Lower leg skin (tissue), 4 donors: ENCODE results near the gene SERPINE2. TPM values are rescaled to one million over a fixed set of nuclear protein-coding genes. Genes with fewer than 3 reads are reported as not detected.
A peak's percentile ranks its signal among the peaks of the same experiment; 100 is the strongest.

Experiments used
- DNase-seq, 2 donors: peaks; one replicate each; pipeline ENCODE4 v3.0.0-alpha.2; 2019; ENCODE audit warnings: low spot score in 2 of 2
- H3K4me3 ChIP-seq: fragments of 200-600 bp; sonication (generic); 2 replicates; pipeline ENCODE4 v1.5.1; 2017; ENCODE audit warnings: mild to moderate bottlenecking, low read depth; ENCODE audit not compliant: poor library complexity, severe bottlenecking
- CTCF ChIP-seq, 3 donors: fragments of 450-650 bp; IDR thresholded peaks; one replicate each; pipeline ENCODE4 v1.5.1; 2016; ENCODE audit warnings: antibody characterized with exemption in 3 of 3, mild to moderate bottlenecking in 3 of 3, moderate library complexity in 2 of 3
- POLR2A ChIP-seq, 2 donors: fragments of 450-650 bp; IDR thresholded peaks; one replicate each; pipeline ENCODE4 v1.6.1; 2016 to 2017; ENCODE audit warnings: antibody characterized with exemption in 2 of 2, mild to moderate bottlenecking in 1 of 2, moderate library complexity in 1 of 2
- WGBS, 2 donors: methylation state at CpG; one replicate each; pipeline ENCODE4 v1.1.5; 2018; 5-methylcytosine and 5-hydroxymethylcytosine counted together
- intact Hi-C: fragments of 100-400 bp; cut with DNase I; formaldehyde crosslinking; loops from one replicate; pipeline ENCODE4 v1.15.0; 2023; ENCODE audit warnings: low total_unique reads
- total RNA-seq, 4 donors: library from RNA; depleted of rRNA; stranded (reverse); fragments of >200 nt; gene quantifications; one replicate each; pipeline ENCODE4 v1.1.0, GENCODE V29; 2016

The SERPINE2 gene
- total RNA-seq: 10 to 100 TPM in 1 of 4 donors, 1 to 10 TPM in 3; 1.8 to 11.5 (median 4.7) TPM

DNA sequence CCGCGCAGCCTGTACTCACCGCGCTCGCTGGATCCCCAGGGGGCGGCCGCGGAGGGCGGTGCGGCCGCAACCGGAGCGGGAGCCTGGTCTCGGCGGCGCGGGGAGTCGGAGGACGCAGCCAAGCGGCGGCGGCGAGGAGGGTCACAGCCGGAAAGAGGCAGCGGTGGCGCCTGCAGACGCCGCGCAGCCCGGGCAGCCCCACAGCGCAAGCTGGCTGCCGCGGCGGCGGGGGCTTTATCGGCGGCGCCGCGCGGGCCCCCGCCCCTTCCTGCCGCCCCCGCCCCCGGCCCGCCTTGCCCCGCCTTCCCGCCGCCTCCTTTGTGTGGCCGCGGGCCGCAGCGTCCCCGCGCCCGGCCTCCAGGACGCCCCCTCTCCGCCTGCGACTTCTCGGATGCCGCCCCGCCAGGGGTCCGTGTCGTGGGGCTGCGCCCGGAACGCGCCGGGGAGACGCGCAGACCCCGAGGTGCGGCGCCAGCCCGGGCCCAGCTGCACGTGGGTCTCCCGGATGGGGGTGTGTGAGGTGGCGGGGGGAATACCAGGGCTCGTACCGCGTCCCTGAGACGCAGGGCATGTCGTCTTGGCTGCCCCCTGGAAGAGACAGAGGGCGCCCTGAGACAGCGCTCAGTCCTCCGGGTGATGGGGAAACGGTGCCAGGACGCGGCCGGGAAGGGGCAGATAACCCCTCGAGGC lies at the start of gene SERPINE2:
SERPINE2 (minus strand) TSS at position 207 of the 690 bp plus-strand sequence. CDS start 37,386 bp downstream, outside the sequence.
- TF ChIP-seq CTCF (IDR thresholded peaks at IDR 0.05) (no peak), POLR2A (IDR thresholded peaks at IDR 0.05) (no peak)
- DNase-seq: peak; percentile 28 to 92
- H3K4me3 ChIP-seq: peak within 1 kb of the TSS; percentile 39
- intact Hi-C loops: no loop called here
- WGBS, 2 donors: 1 to 2% methylated on average over 12 to 27 of the region's 91 CpGs

GRCh38 chr2:224086226-224086914 lies 47.3 kb upstream of the SERPINE2 start:
- WGBS, 2 donors: 42 to 47% methylated on average over 3 of the region's 3 CpGs
- peak; percentile 29 to 59 for DNase-seq
- no peak overlapping the region for H3K4me3 ChIP-seq
- intact Hi-C loops: no loop called here
- TF ChIP-seq CTCF (IDR thresholded peaks at IDR 0.05) (no peak), POLR2A (IDR thresholded peaks at IDR 0.05) (no peak)

DNA sequence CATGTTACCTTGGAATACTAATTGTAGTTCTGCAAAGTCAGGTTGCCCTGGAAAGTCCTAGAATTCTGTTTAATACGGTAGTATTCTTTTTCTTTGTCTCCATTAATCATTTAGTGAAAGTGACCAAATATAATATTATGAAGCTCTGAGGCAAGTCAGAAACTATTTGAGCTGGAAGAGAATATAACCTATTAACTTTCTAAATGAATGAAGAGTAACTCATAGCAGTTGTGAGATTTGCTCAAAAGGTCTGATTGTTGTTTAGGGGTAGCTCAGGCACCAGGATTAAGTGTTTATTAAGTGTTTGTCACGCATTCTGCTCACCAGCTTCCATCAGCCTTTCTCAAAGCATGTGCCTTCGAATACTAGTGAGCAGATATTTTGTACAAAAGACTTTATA lies 46.7 kb upstream of the SERPINE2 start:
- no peak overlapping the region for H3K4me3 ChIP-seq
- intact Hi-C loops: no loop called here
- DNase-seq: peak in 1 of 2 donors; percentile 6
- WGBS, 2 donors: 72 to 80% methylated on average over 3 of the region's 3 CpGs
- TF ChIP-seq POLR2A (IDR thresholded peaks at IDR 0.05): no peak
- no peak for TF ChIP-seq CTCF (IDR thresholded peaks at IDR 0.05)

DNA sequence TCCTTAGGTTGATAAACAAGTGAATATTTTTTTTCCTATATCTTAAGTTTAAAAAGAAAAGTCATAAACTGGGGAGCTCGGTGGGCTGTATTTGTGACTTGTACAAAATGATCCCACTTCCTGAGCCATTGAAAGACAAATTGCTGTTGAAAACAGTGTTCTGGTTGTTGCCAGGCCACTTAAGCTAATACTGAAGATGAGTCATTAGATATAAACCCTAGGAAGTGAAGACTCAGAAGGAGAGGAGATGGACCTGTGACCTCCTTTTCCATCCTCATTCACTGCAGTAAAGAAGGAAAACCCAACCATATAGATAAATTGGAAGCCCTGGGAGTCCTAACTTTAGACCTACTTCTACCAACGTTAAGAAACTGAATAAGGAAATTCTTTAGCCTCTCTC lies 46.2 kb upstream of the SERPINE2 start:
- no peak for DNase-seq
- intact Hi-C loops: no loop called here
- 59 to 60% methylated on average over 2 of the region's 2 CpGs for WGBS, 2 donors
- no peak for TF ChIP-seq CTCF (IDR thresholded peaks at IDR 0.05)
- no peak for TF ChIP-seq POLR2A (IDR thresholded peaks at IDR 0.05)
- H3K4me3 ChIP-seq: no peak overlapping the region

DNA sequence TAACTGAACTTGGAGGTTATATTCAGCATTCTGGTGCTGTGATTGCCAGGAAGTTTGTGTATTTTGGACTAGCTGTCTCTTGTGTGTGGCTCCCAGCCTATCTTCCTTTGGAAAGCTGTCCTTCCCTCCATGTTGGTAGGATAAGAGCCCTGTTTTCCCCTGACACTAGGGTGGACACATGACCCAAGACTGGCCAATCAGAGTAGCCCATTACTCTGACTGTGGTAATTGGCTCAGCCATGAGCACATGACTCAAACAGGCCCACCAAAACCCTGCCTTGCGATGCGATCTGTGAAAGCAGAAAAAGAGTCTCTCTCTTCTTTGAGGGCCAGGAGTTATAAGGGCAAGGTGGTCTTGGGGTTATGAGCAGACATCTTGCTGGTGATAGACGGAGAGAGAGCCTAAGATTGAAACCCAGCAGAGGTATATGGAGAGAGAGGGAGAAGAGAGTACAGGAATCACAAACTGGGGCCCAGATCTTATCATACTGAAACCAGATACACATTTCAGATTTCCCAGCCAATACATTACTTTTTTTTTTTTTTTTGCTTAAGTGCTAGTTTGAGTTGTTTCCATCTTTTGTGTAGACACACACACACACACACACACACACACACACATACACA lies 45.3 kb upstream of the SERPINE2 start:
- 93 to 96% methylated on average over 3 of the region's 3 CpGs for WGBS, 2 donors
- intact Hi-C loops: no loop called here
- no peak overlapping the region for H3K4me3 ChIP-seq
- DNase-seq: no peak
- TF ChIP-seq POLR2A (IDR thresholded peaks at IDR 0.05) (no peak), CTCF (IDR thresholded peaks at IDR 0.05) (no peak)
